Measurements from ENCODE around the gene AOX1. TPM values are rescaled to one million over a fixed set of nuclear protein-coding genes. Genes with fewer than 3 reads are reported as not detected.

The AOX1 gene
- total RNA-seq, 1 experiment from 2014 or later, result 5.1 TPM

DNA sequence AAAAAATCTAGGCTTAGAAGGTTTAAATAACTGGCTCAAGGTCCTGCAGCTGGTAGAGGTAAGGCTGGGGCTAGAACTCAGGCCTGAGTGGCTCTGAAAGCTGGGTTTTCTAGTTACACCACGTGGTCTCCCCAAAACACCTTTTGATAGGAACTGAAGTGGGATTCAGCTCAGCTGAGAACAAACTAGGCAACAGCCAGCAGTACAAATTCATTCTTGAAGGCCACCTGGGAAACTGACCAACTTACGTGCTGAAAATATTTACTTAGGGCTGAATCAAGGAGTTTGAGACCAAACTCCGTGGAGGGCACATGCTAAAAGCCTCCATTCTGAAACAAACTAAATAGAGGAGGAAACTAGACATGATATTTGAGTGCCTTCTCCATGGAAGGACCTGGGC is 67.2 kb downstream of the AOX1 start:
- H3K36me3 ChIP-seq (ENCODE audit: low read depth), result no peaks in the 10 kb centered on the region
- TF ChIP-seq, protein P1, sequence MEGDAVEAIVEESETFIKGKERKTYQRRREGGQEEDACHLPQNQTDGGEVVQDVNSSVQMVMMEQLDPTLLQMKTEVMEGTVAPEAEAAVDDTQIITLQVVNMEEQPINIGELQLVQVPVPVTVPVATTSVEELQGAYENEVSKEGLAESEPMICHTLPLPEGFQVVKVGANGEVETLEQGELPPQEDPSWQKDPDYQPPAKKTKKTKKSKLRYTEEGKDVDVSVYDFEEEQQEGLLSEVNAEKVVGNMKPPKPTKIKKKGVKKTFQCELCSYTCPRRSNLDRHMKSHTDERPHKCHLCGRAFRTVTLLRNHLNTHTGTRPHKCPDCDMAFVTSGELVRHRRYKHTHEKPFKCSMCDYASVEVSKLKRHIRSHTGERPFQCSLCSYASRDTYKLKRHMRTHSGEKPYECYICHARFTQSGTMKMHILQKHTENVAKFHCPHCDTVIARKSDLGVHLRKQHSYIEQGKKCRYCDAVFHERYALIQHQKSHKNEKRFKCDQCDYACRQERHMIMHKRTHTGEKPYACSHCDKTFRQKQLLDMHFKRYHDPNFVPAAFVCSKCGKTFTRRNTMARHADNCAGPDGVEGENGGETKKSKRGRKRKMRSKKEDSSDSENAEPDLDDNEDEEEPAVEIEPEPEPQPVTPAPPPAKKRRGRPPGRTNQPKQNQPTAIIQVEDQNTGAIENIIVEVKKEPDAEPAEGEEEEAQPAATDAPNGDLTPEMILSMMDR (conservative IDR thresholded peaks at IDR 0.05), result no peak
- TF ChIP-seq EZH2 (IDR thresholded peaks at IDR 0.05; ENCODE audit: low read depth), result no peak
- ChIA-PET CTCF (no interaction called here), POLR2A (ENCODE audit: unreplicated experiment) (no interaction called here)
- H3K4me1 ChIP-seq (replicated peaks; ENCODE audit: insufficient read depth), result peaks cover 22% of the 10 kb centered on the region
- no peak overlapping the region for H2AFZ ChIP-seq
- H3K9me2 ChIP-seq (ENCODE audit: insufficient read depth), result no peaks in the 10 kb centered on the region
- H3K27ac ChIP-seq, result no peak overlapping the region
- H3K4me3 ChIP-seq, result no peak overlapping the region
- BruUV-seq (replicated peaks), result no TSS peak
- no peaks in the 10 kb centered on the region for H3K27me3 ChIP-seq (ENCODE audit: insufficient read depth, low read depth)
- no peaks in the 10 kb centered on the region for H4K20me1 ChIP-seq (ENCODE audit: insufficient read depth)
- DNase-seq, result no peak
- no peaks in the 10 kb centered on the region; the same call in 1 of the 2 replicates for H3K9me3 ChIP-seq (ENCODE audit: insufficient read depth, low read depth)
- intact Hi-C loops (cut with micrococcal nuclease; ENCODE audit: unreplicated experiment), result no loop called here
- no peak overlapping the region for H3K4me2 ChIP-seq
- no peaks in the 10 kb centered on the region for H3K79me2 ChIP-seq (ENCODE audit: low read depth)
- peaks cover 6% of the 10 kb centered on the region; the same call in 1 of the 2 replicates for H3F3A ChIP-seq (ENCODE audit: insufficient read depth, low read depth)

GRCh38 chr2:200654823-200655222 is 69.0 kb downstream of the AOX1 start:
- no peaks in the 10 kb centered on the region for H4K20me1 ChIP-seq (ENCODE audit: insufficient read depth)
- ChIA-PET CTCF (no interaction called here), POLR2A (ENCODE audit: unreplicated experiment) (no interaction called here)
- H3K79me2 ChIP-seq (ENCODE audit: low read depth), result no peaks in the 10 kb centered on the region
- intact Hi-C loops (cut with micrococcal nuclease; ENCODE audit: unreplicated experiment), result no loop called here
- H3K36me3 ChIP-seq (ENCODE audit: low read depth), result no peaks in the 10 kb centered on the region
- no peak for DNase-seq
- no peaks in the 10 kb centered on the region for H3K27me3 ChIP-seq (ENCODE audit: insufficient read depth, low read depth)
- no peak overlapping the region for H3K27ac ChIP-seq
- H3K9me3 ChIP-seq (ENCODE audit: insufficient read depth, low read depth), result no peaks in the 10 kb centered on the region; the same call in 1 of the 2 replicates
- H3F3A ChIP-seq (ENCODE audit: insufficient read depth, low read depth), result peaks cover 6% of the 10 kb centered on the region; the same call in 1 of the 2 replicates
- no peak overlapping the region for H3K4me2 ChIP-seq
- no peaks in the 10 kb centered on the region for H3K9me2 ChIP-seq (ENCODE audit: insufficient read depth)
- no TSS peak for BruUV-seq (replicated peaks)
- H2AFZ ChIP-seq, result no peak overlapping the region
- TF ChIP-seq EZH2 (IDR thresholded peaks at IDR 0.05; ENCODE audit: low read depth), result no peak
- H3K4me3 ChIP-seq, result no peak overlapping the region
- H3K4me1 ChIP-seq (replicated peaks; ENCODE audit: insufficient read depth), result peaks cover 4% of the 10 kb centered on the region

DNA sequence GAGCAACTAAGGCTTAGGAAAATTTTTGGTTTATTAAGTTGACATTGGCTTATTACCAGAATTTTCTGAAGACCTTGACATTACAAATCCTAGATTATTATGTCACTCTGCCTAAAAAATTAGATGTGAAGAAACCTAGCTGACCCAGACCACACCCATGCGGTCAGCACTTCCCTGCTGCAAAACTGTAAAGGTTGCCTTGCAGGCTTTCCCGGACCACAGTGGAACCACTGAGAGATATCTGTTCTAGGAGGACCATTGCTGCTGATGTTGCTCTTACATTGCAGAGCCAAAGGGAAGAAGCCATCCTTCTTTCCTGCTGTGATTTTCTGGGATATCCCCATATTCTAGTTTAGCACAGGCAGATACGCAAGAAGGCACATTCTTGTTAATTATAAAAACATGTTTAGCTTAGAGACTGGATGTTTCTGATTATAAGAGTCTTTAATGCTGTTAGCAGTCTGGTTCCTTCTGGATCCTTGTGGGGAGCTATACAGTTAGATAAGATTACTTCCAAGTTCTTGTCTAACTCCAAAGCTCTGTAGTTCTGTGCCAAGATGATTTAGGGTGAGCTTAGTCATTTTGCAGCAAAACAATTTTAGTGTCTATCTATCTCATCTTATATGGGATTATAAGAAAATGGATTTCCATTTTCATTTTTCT is 70.2 kb downstream of the AOX1 start:
- Histone ChIP-seq H3K27ac (no peak overlapping the region), H3K4me3 (no peak overlapping the region), H3K36me3 (ENCODE audit: low read depth) (no peaks in the 10 kb centered on the region), H2AFZ (no peak overlapping the region), H3K4me1 (replicated peaks; ENCODE audit: insufficient read depth) (0 out of 2 replicates have a peak, but pooled peaks cover under 1% of the 10 kb centered on the region), H3F3A (ENCODE audit: insufficient read depth, low read depth) (peaks cover 6% of the 10 kb centered on the region; the same call in 1 of the 2 replicates), H3K9me3 (ENCODE audit: insufficient read depth, low read depth) (no peaks in the 10 kb centered on the region), H3K79me2 (ENCODE audit: low read depth) (no peaks in the 10 kb centered on the region), H3K27me3 (ENCODE audit: insufficient read depth, low read depth) (no peaks in the 10 kb centered on the region), H4K20me1 (ENCODE audit: insufficient read depth) (no peaks in the 10 kb centered on the region), H3K4me2 (no peak overlapping the region), H3K9me2 (ENCODE audit: insufficient read depth) (no peaks in the 10 kb centered on the region)
- intact Hi-C loops (cut with micrococcal nuclease; ENCODE audit: unreplicated experiment), result no loop called here
- ChIA-PET CTCF (no interaction called here), POLR2A (ENCODE audit: unreplicated experiment) (no interaction called here)
- DNase-seq, result no peak
- BruUV-seq (replicated peaks), result no TSS peak
- no peak for TF ChIP-seq EZH2 (IDR thresholded peaks at IDR 0.05; ENCODE audit: low read depth)
- TF ChIP-seq, protein P1 (conservative IDR thresholded peaks at IDR 0.05), result no peak

All from PC-9 (cell line).